Activated effector memory CD4-positive, alpha-beta T cell treated with Interleukin-2 at 50 U/mL for 16 hours (primary cell): ENCODE measurements around the gene TSPAN18.

ENCODE experiments used
- DNase-seq: peaks from one replicate; pipeline ENCODE4 v3.0.0-alpha.2; 2020

The TSPAN18 gene

DNA sequence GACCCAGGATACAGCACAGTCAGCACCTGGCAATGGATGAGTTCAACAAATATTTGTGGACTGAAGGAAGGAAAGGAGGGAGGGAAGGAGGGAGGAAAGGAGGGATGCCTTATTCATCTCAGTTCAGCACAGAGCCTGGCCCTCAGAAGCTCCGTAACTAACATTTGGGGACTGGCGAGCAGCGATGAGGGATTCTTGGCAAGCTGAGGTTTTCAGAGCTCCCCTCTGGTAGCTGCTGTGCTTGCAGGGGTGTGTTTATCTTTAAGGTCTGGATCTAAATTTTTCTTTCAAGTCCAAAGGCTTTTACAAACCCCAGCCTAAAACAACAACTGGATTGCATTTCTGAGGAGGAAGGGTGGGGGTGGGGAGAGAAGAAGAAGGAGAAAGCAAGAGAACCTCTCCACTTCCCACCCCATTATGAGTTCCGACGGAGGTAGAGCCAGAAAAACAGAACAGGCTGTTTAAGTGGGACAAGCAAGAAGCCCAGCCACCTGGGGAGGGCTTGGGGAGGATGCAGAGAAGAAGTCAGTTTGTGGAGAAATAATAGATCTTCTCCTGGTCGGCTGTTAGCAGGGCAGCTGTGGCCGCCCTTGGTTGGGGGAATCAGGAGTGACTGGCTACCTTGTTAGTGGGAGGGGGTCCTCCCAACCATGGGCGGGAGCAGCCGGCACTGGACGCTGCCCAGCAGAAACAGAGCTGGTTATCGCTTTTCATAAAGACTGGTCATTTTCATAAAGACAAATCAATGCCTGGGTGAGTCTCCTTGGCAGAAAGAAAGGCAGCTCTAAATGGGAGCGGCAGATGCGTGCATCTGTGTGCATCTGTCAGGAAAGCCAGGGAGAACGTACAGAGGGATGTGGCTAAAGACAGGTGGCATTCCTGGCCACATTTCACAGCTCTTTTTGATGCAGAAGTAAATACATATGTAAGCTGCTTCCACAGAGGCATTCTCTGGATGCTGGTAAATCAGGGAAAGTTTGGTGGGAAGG lies 78.0 kb downstream of the TSPAN18 start:
- DNase-seq: no peak

GRCh38 chr11:44805596-44805995 lies 78.8 kb downstream of the TSPAN18 start:
- no peak for DNase-seq

- no peak for DNase-seq
Measured at GRCh38 chr11:44808053-44808753, 81.4 kb downstream of the TSPAN18 start.

- DNase-seq: no peak
Measured at GRCh38 chr11:44809283-44809682, 82.5 kb downstream of the TSPAN18 start.

- DNase-seq: no peak
Measured at GRCh38 chr11:44811841-44812448, 85.2 kb downstream of the TSPAN18 start.

DNA sequence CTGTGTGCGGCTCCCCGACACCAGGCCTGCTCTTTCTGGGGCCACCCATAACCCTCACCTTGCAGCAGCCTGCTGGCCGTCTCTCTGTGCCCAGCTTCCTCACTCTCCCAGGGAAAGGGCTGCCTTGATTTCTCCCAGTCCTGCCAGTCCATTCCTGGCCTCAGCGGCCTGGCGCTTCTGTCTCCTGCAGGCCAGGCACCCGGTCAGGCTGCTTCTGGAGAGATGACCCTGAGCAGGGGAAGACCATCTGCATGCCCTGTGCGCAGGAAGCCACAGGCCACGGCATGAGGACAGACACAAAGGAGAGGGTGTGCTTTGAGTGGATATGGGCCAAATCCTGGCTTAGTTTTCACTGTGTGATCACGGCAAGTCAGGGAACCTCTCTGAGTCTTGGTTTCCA lies 86.2 kb downstream of the TSPAN18 start:
- no peak for DNase-seq

- DNase-seq: no peak
Measured at GRCh38 chr11:44813401-44813800, 86.6 kb downstream of the TSPAN18 start.

GRCh38 chr11:44814881-44815592 lies 88.3 kb downstream of the TSPAN18 start:
- DNase-seq: no peak

GRCh38 chr11:44815917-44816456 lies 89.2 kb downstream of the TSPAN18 start:
- DNase-seq: no peak

- no peak for DNase-seq
Measured at GRCh38 chr11:44816761-44817160, 90.0 kb downstream of the TSPAN18 start.

- no peak for DNase-seq
Measured at GRCh38 chr11:44817207-44817949, 90.6 kb downstream of the TSPAN18 start.

DNA sequence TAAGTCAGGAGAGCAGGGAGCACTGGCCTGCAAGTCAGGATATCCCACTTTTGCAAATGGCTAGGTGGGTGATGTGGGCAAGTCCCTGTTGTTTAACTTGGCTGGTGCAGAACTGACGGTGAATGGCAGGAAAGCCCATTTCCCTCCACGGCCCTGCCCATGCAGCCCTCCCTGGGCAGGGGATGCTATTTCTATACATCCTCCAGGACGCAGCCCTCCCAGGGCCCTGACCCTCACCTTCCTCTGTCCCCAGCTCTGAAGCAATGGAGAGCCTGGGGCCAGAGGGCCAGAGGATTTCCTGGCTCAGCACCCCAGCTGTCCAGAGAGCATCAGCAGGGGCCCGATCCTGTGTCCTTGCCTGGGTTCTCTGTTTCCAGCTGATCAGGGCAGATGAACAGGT lies 91.3 kb downstream of the TSPAN18 start:
- no peak for DNase-seq

- DNase-seq: no peak
Measured at GRCh38 chr11:44819346-44819745, 92.6 kb downstream of the TSPAN18 start.

DNA sequence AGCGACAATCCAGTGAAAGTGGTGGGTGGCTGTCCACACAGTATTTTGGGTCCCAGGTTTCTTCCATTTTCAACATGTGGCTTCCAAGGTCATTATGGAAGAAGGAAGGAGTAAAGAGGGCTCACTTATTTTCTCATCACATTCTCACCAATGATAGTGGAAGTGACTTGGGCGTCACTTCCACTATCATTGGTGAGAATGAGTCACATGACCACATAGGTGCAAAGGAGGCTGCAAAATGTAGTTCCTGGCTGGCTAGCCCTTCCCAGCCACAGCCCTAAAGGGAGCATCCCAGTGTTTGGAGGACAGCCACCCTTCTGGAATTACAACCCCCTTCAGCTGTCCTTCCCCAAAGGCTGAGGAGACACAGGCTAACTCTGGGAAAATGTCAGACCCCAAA lies 95.6 kb downstream of the TSPAN18 start:
- no peak for DNase-seq

GRCh38 chr11:44823006-44823405 lies 96.2 kb downstream of the TSPAN18 start:
- DNase-seq: no peak

- no peak for DNase-seq
Measured at GRCh38 chr11:44823868-44824267, 97.1 kb downstream of the TSPAN18 start.

- DNase-seq: no peak
Measured at GRCh38 chr11:44824300-44824704, 97.5 kb downstream of the TSPAN18 start.

DNA sequence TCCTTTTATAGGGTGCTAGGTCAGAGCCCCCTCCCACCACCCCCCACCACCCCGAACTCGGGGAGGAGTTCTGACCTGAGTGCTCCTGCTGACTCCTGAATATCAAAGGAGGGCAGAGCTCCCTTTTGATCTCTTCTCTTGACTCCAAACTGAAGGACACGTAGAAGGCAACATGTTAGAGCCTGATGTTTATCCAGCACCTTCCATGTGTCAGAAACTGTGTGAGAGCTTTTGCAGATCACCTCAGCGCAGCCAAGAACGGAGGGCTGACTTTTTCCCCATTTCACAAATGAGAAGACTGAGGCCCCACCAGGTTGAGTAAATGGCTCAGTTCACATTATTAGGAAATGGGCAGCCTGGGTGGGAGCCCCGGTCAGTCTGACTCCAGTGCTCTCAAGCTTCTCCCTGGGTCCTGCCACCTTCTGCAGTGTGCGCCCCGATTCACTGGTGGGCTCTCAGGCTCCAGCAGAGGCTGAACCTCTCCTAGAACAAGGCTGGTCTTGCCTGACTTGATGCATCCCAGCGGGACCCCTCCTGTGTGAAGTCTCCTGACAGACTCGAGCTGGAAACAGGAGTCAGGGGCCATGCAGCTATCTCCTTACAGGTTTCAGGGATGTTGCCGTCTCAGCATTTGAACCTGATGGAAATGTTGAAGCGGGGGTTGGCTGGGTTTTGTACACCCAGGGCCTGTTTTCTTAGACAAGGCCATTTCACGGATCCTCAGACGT lies 98.5 kb downstream of the TSPAN18 start:
- no peak for DNase-seq

- DNase-seq: no peak
Measured at GRCh38 chr11:44826922-44827643, 100.3 kb downstream of the TSPAN18 start.

DNA sequence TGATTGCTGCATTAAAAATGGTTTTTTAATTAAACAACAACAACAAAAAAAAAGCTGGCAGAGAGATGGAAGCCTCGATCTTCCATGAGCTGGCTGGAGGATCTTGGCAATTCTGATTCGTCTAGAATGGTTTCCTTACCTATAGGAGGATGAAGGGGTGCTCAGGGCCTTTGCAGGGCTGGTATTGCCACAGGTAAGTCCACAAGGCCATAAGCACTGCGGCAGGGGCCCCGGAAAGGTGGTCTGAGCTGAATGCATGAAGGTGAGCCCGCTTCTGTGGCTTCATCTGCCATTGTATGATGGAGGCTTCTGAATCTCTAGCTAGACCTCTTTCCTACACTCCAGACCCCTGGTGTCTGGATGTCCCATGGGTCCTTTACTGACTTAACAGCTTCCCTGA lies 101.5 kb downstream of the TSPAN18 start:
- no peak for DNase-seq

- no peak for DNase-seq
Measured at GRCh38 chr11:44829838-44830237, 103.1 kb downstream of the TSPAN18 start.
